ENCODE measurements around the gene NEDD8.

NEDD8 gene

DNA sequence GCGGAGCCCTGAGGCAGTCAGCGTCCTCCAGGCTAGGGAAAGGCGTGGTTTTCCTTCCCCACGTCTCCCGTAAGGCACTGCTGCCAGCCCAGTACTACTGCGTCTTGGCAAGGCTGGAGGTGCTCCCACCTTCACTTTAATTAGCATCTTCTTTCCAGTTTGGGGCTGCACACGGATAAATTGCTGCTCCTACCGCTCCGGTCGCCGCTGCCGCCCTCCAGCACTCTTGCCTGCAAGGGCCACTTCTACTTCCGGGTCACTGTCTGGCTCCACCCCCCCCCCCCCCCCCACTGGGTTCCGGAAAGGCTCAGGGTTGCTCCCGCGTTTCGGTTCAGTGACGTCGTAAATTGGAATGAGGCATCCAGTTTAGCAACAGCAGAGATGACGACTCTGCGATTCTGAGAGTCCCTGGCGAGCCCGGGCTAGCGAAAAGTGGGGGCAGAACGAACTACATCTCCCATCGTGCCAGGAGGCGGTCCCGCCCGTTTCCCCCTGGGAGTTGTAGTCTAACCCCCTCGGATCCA is at the start of gene NEDD8:
TSS of gene NEDD8 (minus strand) at position 247 of the 524 bp plus-strand sequence. CDS start at position 147, 100 bp downstream.
- peak; percentile 99 for DNase-seq (ENCODE audit: low spot score)

DNA sequence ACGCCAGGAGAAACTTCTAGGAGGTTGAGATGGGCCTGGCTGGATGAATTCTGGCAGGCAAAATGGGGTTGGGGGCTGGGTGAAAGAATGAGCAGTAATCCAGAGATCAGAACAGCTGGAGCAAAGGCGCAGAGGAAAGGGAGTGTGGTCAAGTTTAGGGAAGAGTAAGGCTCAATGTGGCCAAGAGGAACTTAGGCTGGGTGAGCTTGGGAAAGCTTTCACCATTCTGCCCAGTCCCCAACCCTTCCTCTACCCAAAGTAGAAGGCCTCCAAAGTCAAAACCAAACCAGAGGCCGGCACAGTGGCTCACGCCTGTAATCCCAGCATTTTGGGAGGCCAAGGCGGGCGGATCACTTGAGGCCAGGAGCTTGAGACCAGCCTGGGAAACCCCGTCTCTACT is 49.5 kb upstream of the NEDD8 start:
- no peak for DNase-seq (ENCODE audit: low spot score)

DNA sequence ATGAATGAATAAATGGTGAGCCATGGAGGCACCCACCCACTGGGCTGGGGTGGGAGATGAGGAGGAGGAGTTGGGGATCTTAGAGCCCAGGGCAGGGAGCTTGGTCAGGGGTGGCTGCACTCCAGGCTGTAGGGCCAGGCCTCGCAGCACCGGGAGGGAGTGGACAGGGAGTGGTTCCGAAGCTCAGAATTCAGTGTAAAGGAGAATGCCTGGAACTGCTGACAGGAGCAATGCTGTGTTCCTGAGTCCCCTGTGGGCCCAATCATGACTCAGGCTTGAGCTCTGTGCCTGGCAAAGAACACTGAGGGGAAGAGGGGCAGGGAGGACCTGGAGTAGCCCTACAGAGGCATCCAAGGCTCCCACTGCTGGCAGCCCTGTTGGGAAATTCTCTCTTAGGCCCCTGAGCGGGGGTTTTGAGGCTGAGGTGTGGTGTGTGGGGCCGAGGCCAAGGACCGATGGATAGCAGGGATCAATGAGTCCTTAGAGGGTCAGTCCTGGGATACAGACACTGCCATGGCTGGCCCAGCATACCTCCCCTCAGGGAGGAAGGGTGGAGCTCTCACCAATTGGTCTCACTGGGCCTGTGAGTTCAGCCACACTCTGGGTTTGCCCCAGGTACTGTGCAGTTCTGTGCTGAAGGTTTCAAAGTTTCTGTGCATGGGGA is 48.8 kb upstream of the NEDD8 start:
- DNase-seq (ENCODE audit: low spot score) = no peak

DNA sequence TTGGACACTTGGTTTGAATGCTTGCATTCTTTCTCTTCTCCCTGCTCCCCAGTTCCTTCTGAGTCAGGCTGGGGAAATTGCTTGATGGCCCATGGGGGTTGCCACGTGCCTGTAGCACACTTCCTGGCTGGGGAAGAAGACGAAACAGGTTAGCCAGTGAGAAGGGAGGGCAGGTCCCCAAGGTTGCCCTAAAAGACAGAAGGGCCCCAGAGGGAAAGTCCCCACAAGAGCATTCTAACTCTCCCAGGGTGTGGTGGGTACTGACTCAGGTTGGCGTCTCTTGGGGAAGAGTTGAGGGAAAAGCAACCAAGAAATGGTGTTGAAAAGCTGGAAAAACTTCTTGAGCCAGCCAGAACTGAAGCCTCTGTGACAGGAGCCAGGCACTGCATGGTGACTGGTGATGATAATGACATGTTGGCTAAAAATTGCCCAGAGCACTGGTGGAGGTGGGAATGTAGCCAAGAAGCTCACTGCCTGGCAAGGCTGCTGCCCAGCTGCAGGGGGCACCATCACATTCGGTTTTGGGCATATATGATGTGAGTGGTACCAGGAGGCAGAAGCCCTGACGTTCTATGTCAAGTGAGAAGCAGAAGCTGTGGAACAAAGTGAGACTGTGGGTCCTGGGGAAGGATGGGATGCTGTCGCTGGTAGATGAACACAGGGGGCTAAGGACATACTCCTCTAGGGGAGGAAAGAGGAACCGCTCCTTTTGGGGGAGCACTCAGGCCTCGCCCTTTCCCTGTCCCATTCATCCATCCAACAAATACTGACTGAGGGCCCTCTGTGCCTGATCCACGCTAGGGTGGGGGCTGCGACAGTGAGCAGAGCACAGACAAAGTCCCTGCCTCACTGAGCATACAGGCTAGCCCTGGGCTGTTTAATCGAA is 47.4 kb upstream of the NEDD8 start:
- DNase-seq (ENCODE audit: low spot score) = no peak

DNA sequence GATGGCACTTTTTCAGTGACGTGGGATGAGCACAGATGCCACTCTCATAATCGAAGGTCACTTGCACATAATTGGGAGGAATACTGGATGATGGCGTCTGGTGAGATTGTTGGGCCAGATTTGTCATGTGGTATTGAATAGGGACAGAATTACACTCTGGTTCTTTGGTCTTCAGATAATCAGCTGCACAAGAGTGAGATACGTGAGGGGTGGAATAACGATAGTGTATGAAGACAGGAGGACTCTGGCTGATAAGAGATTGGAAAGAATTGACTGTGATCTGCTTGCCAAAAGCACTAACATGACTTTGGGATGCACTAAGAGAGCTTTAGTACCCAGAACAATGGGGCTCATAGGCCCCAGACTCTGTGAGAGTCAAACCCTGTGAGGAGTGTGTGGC is 46.3 kb upstream of the NEDD8 start:
- DNase-seq (ENCODE audit: low spot score) = no peak

DNA sequence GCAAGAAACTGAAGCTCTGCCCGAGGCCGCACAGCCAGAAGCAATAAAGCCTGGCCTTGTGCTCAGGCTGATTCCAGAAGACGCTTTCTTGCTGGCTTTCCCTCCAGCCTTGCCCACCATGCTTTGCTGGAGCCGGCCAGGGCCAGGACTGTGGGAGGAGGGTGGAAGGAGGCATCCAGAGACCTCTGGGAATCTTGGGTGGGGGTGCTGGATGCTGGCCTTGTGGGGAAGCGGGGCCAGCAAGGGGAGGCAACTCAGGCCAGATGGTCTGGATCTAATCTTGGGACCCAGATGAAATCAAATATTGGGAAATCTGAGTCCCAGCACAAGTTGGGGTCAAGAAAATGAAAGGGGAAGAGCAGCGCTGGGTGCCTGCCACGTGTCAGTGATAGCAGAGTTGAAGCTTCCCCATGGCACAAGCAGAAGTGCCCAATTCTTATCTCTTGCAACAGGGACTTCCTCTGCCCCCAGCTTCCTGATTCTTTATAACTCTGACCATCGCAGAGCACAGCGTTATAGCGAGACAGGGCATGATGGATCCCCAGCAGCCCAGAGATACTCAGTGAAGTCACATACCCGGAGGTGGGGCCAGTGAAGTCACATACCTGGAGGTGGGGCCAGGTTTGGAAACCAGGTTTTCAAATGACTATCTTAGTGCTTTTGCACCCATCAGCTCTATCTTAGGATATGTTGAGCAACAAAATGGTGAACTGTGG is 45.6 kb upstream of the NEDD8 start:
- DNase-seq (ENCODE audit: low spot score) = no peak

DNA sequence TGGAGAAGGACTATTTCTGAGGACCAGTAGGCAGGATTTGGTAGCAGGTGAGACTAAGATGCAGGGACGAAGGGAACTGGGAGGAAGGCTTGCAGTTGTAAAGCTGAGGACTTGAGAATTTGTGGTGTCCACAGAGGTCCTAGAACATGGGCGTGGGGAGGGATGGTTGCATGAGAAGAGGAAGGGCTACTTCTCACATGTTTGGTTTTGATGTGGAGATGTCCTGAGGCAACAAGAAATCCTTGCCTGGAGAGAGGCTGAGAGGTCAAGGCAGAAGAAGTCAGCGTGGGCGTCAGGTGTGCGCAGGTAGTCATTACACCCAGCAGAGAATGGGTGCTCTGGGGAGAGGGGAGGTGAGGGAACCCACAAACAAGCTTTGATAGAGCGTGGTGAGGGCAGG is 44.9 kb upstream of the NEDD8 start:
- no peak for DNase-seq (ENCODE audit: low spot score)

DNA sequence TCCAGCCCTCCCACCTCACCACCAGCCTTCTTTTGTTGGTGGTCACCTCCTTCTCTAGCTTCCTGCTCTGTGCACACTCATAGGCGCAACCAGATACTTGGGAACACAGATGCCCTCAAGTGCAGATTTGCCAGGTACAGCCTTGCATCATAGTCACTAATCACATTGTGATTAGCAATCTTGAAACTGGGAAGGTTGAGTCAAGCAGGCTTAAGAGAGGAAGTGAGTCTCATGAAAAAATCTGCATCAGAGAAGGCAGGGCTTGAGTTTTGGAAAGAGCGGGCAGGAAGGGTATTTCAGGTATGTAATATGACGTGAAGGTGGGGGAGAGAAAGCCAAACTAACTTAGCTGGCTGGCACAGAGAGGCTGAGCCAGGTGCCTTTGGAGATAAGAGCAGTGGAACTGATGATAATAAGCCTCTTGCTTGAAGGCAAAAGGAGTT is 42.0 kb upstream of the NEDD8 start:
- DNase-seq (ENCODE audit: low spot score) = peak; percentile 25

DNA sequence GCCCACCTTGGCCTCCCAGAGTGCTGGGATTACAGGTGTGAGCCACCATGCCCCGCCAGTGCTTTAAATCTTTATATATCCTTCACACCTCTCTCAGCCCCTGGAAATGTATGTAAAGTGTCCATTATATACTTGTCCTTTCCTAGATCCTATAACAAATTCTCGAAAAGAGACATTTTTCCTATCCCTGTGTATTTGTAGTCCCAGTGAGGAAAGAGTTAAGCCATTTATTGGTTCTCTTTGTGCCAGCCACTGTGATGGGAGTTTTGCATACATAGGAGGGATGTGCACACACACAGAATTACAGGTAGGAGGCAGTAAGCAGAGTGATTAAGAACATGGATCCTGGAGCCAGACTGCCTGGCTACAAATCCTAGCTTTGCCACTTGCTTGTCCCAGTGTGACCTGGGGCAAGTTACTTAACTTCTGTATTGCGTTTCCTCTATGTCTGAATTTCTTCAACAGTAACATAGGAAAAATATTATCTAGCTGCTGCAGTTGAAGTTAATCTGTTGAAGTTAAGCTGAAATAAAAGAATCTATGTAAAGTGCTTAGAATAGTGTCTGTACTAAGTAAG is 41.3 kb upstream of the NEDD8 start:
- peak; percentile 39 for DNase-seq (ENCODE audit: low spot score)

DNA sequence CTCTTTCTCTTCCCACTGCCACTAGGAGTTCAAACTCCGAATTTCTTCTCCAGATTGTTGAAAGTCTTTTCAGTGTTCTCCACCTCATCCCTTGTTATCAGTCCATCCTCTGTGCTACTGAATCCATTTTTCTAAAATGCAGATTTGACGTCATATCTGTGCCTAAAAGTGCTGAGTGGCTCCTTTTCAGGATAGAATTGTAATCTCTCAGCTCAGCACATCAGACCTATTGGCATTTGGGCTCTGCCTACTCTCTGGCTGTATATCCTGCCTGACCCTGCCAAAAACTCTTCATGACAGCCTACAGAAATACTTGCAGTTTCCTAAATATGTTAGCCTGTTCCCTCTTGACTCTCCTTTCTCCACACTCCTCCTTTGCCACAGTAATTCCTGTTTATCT is 40.3 kb upstream of the NEDD8 start:
- DNase-seq (ENCODE audit: low spot score) = no peak

DNA sequence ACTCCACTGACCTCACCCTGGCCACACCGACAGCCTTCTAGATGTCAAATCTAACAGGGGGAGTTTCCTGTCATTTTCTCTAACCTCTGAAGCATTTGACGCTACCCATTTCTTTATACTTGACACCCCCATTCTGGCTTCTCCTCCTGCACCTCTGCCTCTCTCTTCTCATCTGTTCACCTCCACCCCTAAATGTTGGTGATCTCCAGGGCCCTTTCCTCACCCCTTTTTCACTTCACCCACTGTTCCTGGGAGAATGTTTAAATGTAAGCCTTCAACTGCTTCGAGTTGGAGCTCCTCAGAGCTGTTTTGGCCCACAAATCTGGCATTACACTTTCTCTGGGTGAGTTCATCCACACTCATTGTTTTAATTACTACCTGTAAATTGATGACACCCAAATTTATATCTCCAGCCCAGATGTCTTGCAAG is 39.7 kb upstream of the NEDD8 start:
- no peak for DNase-seq (ENCODE audit: low spot score)

DNA sequence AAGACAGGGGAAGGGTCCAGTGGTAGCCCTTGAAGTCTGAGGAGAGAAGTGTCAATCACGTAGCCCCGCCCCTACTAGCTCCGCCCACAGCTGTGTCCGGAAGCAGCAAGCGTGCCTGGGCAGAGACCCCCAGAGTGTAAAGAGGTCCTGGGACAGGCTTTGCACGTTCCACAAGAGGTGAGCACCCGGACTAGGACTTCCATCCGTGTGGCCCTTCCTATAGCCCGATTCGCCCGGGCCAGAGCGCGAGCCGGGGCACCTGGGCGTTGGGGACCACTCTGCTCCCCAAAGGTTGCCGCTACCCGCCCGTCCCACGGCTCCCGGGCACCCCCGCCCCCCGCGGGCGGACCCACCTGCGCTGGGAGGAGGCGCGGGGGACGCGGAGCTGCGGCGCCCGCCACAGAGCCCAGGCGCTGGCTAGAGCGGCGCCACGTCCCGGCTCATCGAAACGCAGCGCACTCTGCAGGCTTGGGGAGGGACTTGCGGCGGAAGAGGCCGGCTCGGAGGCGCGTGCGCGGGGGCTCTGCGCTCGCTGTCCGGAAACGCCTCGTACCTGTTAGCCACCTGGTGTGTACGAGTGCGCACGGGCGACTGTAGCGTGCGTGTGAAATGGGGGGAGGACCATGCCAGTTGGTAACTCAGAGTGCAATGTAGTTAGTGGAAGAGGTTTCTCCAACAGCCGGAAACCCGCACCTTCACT is 39.1 kb upstream of the NEDD8 start, which contains the start of gene RABGGTA:
TSS of gene RABGGTA (minus strand) at position 464 of the 700 bp plus-strand sequence. CDS start 482 bp downstream, outside the sequence.
- DNase-seq (ENCODE audit: low spot score) = peak; percentile 90

DNA sequence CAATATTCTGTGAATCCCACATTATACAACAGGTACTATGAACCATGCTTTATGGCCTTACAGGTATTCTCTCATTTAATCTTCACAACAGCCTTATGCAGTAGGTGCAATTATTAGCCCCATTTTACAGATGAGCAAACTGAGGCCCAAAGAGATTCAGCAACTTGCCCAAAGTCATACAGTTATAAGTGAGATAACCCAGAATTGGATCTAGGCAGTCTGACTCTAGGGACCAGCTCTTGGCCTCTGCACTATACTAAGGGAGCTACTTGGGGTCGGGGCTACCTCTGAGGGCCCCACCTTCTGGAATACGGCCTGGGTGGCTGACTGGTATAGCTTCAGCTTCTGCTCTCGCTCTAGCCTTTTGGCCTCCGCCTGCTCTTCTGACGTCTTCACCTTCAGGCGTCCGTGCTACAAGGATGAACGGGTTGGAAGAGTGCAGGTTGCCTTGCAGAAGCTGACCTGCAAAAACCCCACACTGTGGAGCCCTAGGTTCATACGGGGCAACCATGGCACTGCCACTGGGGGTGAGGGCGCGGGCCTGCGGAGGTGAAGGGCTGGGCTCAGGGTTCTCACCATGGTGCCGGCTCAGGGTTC is 38.5 kb upstream of the NEDD8 start:
- DNase-seq (ENCODE audit: low spot score) = peak; percentile 36

DNA sequence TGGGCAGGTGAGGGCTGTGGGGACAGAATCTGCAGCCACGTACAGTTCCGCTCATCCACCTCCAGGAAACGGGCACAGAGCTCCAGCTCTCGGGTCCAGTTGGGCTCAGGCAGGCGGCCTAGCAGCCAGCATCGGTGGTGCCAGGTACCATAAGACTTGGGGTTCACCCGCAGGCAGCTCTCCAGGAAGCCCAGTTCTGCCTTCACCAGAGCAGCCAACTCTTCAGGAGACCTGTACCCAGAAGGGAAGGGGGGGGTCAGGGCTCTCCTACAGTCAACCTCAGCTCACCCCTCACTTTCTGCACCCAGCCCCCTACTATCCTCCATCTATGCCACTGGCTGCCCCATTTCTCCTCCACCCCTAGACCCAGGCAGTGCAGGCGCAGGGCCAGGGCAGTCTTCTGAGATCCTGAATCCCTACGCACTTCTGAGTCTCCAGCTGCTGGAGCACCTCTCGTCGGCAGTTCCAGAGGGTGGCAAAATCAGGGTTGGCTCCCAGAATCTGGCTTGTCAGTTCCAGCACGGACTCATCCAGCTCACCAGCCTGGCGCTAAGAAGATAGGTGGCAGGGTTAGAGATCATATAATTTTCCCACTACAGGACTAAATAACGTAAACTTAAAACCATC is 37.9 kb upstream of the NEDD8 start:
- no peak for DNase-seq (ENCODE audit: low spot score)

DNA sequence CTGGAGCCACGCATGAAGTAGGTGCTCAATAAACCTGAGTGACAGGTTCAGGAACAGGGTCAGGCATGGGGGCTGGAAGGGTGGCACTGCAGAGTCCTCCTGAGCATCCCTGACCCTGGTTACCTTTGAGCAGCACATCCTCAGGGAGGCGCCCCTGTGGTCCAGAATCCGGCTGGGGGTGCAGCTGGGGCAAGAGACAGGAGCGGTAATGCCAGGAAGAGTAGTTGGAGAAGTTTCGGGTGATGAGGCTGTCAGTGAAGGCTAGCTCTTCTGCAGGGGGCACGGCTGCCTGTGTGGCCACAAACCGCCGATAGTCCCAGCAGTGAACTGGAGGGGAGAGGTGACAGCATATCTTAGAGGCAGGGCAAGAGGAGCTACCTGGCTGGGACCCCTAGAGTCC is 37.2 kb upstream of the NEDD8 start:
- no peak for DNase-seq (ENCODE audit: low spot score)

DNA sequence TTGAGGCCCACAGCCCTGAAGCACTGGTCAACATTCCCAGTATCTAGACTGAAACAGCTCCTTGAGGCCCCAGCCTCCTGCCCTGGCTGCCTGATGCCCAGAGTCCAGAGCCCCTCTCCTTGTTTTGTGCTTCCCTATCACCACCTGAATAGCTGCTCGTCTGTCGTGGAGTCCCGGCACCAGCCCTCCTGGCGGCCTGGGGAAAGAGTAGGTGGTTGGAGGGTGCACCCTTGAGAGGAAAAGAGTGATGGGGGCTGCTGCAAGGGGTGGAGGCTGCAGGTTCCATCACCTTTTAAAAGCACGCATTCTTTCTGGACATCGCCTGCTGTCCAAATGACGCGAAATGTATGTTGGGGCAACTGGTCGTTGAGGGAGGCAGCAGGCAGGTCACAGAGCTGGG is 36.1 kb upstream of the NEDD8 start:
- no peak for DNase-seq (ENCODE audit: low spot score)

DNA sequence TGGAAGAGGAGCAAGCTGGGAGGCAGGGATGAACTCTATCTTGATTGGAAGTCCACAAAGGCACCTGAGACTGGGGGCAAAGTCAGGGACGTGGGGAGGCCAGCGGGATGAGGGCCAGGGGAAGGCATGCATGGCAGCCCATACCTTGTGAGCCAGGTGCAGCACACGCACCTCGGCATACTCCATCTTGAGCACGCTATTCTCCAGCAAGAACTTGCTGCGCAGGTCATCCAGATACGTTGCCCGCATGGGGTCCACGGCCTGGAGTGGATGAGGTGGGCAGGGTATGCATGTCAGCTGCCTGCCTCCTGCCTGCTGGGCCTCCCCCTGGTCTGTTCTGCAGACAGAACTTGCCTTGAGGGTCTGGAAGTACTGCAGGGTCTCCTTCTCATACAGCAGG is 35.3 kb upstream of the NEDD8 start:
- DNase-seq (ENCODE audit: low spot score) = no peak

DNA sequence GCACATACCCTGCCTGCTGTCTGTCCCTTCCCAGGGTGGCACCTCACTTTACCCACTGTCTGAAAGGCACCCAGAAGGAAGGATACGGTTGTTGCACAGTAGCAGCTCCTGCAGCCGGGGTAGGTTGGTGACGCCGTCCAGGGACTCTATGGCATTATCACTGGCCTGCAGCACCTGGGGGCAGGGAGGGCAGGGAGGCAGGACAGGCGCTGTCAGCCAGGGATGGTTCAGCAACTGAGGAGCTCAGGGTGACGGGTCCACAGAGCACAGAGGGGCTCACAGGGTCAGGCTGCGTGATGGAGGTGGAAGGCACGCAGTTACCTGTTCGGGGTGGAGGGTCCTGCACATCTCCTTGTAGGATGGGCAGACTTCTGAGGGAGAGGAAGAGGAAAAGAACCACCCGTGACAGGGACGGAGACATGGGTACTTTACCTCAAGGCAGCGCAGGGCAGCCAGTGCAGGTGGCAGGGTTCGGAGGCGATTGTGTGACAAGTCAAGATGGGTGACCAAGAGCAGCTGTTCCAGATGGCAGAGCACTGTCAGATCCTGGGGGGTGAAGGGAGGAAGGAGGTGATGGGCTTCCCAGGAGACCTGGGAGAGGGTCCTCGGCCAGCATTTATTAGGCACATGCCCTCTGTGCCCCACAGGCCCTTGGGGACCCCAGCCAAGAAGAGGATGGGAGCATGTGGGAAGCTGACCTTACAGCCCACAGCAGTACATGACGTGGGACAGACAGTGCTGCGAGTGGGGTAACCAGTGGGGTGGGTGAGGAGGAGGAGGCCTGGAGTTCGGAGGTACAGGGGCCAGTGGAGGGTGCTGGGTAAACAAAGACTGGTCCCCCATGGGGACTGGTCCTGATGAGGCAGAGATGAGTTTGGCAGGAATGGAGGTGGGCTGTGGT is 34.4 kb upstream of the NEDD8 start:
- no peak for DNase-seq (ENCODE audit: low spot score)

DNA sequence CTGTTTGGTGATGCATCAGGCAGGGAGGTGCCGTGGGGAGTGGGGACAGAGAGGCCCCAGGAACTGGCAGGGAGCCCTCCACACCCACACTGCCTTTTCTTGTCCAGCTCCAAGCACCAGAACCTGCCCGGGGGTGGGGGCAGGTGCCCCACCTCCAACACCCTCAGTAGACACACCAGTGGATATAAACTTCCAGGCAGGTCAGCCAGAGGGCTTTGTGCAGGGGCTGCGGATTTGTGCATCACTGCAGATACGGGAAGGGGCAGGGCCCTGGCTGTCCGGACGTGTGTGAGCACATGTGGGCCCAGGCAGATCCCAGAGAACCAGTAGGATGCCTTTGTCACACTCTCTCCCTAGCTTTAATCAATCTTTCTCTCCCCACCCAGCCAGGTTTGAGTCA is 32.1 kb upstream of the NEDD8 start:
- DNase-seq (ENCODE audit: low spot score) = no peak

Data from RKO (cell line).